H7 (cell line): ENCODE measurements around the gene ADAP1. TPM values are rescaled to one million over a fixed set of nuclear protein-coding genes. Genes with fewer than 3 reads are reported as not detected.
"Not testable (repeated sequence)": the region's sequence is repeated elsewhere in the genome, so short reads cannot be mapped to it uniquely, and the experiment has no call there.

ENCODE experiments used
- DNase-seq: peaks from one replicate; pipeline ENCODE4 v3.0.0; 2012
- H3K27me3 ChIP-seq: 2 replicates; pipeline ENCODE4 v1.6.0; 2011; ENCODE audit warnings: mild to moderate bottlenecking, low read length; ENCODE audit not compliant: control insufficient read depth, insufficient read depth
- H3K36me3 ChIP-seq: replicated peaks from 2 replicates; pipeline ENCODE4 v1.5.1; 2011; ENCODE audit warnings: low read length; ENCODE audit not compliant: control insufficient read depth, insufficient read depth
- H3K4me3 ChIP-seq: 2 replicates; pipeline ENCODE4 v1.5.1; 2011; ENCODE audit warnings: low read depth, mild to moderate bottlenecking, control low read depth, low read length, moderate library complexity; ENCODE audit not compliant: insufficient read depth
- total RNA-seq: library from RNA; depleted of rRNA; stranded (reverse); fragments of >200 nt; shearing (Covaris generic); gene quantifications from 2 replicates; pipeline ENCODE4 v1.2.3, GENCODE V29; 2014

ADAP1 gene
- total RNA-seq, 1 experiment from 2014 or later = 5.0 TPM

GRCh38 chr7:959740-960139 is 5.3 kb upstream of the ADAP1 start:
- H3K36me3 ChIP-seq, H3K4me3 ChIP-seq, H3K27me3 ChIP-seq, DNase-seq: not testable (repeated sequence)

DNA sequence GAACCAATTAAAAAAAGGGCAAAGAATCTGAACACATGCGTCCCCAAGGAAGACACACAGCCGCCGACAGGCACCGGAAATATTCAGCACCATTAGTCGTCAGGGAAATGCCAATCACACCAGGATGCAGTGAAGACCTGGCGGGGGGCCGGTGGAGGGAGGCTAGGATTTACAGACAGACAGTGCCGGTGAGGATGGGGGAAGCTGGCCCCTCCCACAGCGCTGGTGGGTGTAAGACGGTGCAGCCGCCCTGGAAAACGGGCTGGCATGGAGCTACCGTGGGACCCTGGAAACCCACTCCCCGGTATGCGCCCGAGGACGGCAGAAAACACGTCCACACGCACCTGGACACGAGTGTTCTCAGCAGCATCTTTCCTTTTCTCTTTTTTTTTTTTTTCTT is 4.8 kb upstream of the ADAP1 start:
- Histone ChIP-seq H3K36me3 (no peaks in the 10 kb centered on the region), H3K27me3 (peaks cover 5% of the 10 kb centered on the region), H3K4me3 (no peak overlapping the region)
- peak; percentile 82 for DNase-seq

GRCh38 chr7:958221-959200 is 4.0 kb upstream of the ADAP1 start:
- Histone ChIP-seq H3K27me3 (peaks cover 9% of the 10 kb centered on the region), H3K4me3 (no peak overlapping the region), H3K36me3 (no peaks in the 10 kb centered on the region)
- peak; percentile 74 for DNase-seq

DNA sequence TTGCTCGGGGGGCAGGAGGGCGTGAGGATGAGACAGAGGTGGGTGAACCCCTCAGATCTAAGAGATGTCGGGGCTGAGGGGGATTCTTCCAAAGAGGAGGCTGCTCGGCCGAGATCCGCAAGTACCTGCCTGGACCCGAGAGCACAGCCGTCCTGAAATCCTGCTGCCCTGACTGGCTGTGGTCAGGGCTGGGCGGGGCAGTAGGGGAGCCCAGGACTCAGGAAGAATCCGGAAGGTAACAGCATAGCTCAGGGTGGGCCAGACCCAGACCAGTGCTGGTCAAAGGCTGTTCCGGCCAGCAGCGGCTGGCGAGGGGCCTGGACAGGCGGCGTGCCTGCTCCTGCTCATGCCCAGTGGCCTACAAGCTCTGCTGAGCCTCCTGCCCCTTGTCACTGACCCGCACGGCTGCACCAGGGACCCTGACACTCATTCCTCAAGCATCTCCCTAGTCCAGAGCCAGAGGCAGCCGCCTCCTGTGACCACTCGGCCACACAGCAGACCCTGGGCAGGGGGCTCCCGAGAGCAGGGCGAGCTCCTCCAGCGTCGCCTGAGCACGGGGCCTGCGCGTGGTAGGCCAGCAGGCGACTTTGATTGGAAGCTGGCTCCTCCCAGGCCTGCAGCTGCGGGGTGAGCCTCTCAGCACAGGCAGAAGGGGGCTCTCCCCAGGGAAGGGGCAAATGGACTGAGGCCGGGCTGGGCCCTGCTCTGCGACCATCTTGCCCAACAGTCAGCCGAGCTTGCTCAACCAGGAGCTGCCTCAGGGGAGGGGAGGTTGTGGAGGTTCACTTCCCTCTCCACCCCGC is 3.1 kb upstream of the ADAP1 start:
- no peak overlapping the region for H3K4me3 ChIP-seq
- H3K36me3 ChIP-seq = no peaks in the 10 kb centered on the region
- peaks cover 17% of the 10 kb centered on the region for H3K27me3 ChIP-seq
- DNase-seq = peak; percentile 85

- H3K4me3 ChIP-seq = no peak overlapping the region
- peaks cover 19% of the 10 kb centered on the region for H3K27me3 ChIP-seq
- DNase-seq = no peak
- no peaks in the 10 kb centered on the region for H3K36me3 ChIP-seq
Measured at GRCh38 chr7:956031-956430, 1.6 kb upstream of the ADAP1 start.

DNA sequence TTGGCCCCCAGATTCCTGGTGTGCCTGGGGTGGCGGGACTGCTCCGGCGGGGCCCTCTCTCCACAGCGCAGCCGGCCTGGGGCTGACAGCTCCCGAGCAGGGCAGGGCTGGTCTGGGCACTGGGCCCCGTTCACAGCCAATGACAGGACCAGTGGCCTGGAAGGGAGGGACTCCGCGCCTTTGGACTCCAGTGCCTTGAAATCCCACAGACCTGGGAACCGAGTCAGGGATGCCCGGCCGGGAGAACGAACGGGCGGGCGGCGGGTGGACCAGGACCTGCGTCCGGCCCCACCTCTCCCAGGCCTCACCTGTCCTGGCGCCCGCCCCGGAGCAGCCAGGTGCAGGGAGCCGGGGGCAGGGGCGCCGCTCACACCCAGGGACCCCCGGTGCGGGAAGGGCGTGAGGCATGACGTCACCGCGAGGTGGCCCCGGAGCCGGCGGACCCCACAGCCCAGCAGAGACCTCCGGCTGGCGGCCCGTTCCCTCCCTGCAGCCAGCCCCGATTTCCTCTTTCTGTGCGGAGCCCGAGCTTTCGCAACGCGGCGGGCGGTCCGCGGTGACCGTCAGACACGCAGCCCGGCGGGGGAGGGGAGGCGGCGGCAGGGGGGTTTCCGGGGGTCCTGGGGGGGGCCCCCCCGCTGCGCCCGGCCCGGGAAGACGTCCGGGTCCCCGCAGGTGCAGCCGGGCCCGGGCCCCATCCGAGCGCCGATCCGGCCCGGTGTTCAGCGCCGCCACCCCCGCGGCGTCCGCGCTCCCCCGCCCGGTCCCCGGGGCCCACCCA is 743 bp downstream of the ADAP1 start:
- peaks cover 19% of the 10 kb centered on the region for H3K27me3 ChIP-seq
- H3K36me3 ChIP-seq = no peaks in the 10 kb centered on the region
- peak overlapping the region; percentile 40 for H3K4me3 ChIP-seq
- peak; percentile 89 for DNase-seq

- peak; percentile 54 for DNase-seq
- Histone ChIP-seq H3K27me3 (peaks cover 19% of the 10 kb centered on the region), H3K36me3 (no peaks in the 10 kb centered on the region), H3K4me3 (no peak overlapping the region)
Measured at GRCh38 chr7:952548-953441, 1.7 kb downstream of the ADAP1 start.

DNA sequence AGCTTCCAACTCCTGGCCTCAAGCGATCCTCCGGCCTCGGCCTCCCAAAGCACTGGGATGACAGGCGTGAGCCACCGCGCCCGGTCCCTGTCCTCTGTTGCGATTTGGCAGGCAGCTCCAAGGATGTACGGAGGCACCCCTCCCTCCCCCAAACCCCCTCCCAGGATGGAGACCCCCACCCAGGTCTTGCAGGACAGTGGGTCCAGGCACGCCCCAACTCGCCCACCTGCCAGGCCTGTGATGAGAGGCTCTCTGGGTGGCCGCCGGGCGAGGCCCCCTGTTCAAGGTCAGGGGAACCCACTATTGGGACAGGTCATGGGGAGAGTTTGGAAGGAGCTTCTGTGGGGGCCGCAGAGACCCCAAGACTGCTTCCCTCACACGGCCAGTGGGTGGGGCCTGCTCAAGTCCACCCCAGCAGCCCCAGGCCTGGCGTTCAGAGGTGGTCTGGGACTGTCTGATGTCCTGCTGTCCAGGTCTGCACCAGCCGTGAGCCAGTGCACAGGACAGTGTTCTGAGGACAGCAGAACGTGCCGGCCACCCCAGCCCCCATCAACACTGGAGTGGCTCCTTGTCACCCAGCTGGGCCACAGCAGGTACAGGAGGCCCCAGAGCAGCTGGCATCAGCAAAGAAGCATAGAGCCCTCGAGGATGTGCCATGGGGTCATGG is 2.5 kb downstream of the ADAP1 start:
- no peaks in the 10 kb centered on the region for H3K36me3 ChIP-seq
- H3K27me3 ChIP-seq = peaks cover 19% of the 10 kb centered on the region
- DNase-seq = peak; percentile 39
- H3K4me3 ChIP-seq = no peak overlapping the region

GRCh38 chr7:949021-949934 is 5.2 kb downstream of the ADAP1 start:
- DNase-seq = peak; percentile 56
- no peak overlapping the region for H3K4me3 ChIP-seq
- H3K27me3 ChIP-seq = peaks cover 14% of the 10 kb centered on the region
- no peaks in the 10 kb centered on the region for H3K36me3 ChIP-seq

DNA sequence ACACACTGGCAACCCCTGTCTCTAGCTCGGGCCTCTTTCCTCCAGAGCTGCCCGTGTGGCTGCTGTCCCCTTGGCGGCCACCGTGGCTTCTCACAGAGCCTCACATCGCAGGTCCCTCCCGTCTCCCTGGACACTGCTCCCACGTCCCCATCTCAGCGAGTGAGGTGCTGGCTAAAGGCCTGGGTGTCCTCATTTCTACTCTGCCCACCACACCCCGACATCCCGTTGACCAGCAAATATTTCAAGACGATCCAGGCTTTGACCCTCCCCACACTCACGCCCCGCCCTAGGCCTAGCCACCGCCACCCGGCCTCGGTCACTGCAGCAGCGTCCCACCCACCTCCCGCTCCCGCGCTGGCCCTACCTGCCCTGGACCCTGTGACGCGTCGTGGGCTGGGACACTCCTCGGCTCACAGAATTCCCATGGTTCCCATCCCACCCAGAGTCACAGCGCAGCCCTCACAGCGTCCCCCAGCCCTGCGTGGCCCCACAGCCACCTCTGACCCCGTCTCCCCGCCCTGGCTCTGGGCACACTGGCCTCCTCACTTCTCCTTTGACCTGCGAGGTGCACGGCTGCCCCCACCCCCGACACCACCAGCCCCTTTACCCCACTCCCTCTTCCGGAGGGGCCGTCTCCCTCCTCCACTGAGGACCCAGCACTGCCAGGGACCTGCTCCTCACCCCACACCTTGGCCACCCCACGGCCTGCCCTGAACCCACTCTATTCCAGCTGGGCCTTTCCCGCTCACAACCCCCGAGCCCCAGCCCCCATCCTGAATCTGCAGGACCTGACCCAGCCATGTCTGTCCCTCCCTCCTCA is 6.9 kb downstream of the ADAP1 start:
- Histone ChIP-seq H3K36me3 (no peaks in the 10 kb centered on the region), H3K27me3 (peaks cover 2% of the 10 kb centered on the region; the same call in 1 of the 2 replicates), H3K4me3 (no peak overlapping the region)
- peak; percentile 58 for DNase-seq

- Histone ChIP-seq H3K27me3 (peaks cover 4% of the 10 kb centered on the region; the same call in 1 of the 2 replicates), H3K36me3 (no peaks in the 10 kb centered on the region), H3K4me3 (no peak overlapping the region)
- peak; percentile 79 for DNase-seq
Measured at GRCh38 chr7:946256-946996, 8.1 kb downstream of the ADAP1 start.
